Measurements from ENCODE around the gene EGFL6.
"Not testable (repeated sequence)": the region's sequence is repeated elsewhere in the genome, so short reads cannot be mapped to it uniquely, and the experiment has no call there.

DNA sequence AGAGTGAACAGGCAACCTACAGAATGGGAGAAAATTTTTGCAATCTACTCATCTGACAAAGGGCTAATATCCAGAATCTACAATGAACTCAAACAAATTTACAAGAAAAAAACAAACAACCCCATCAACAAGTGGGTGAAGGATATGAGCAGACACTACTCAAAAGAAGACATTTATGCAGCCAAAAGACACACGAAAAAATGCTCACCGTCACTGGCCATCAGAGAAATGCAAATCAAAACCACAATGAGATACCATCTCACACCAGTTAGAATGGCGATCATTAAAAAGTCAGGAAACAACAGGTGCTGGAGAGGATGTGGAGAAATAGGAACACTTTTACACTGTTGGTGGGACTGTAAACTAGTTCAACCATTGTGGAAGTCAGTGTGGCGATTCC lies 72.3 kb downstream of the EGFL6 start:
- TF ChIP-seq, protein P1, sequence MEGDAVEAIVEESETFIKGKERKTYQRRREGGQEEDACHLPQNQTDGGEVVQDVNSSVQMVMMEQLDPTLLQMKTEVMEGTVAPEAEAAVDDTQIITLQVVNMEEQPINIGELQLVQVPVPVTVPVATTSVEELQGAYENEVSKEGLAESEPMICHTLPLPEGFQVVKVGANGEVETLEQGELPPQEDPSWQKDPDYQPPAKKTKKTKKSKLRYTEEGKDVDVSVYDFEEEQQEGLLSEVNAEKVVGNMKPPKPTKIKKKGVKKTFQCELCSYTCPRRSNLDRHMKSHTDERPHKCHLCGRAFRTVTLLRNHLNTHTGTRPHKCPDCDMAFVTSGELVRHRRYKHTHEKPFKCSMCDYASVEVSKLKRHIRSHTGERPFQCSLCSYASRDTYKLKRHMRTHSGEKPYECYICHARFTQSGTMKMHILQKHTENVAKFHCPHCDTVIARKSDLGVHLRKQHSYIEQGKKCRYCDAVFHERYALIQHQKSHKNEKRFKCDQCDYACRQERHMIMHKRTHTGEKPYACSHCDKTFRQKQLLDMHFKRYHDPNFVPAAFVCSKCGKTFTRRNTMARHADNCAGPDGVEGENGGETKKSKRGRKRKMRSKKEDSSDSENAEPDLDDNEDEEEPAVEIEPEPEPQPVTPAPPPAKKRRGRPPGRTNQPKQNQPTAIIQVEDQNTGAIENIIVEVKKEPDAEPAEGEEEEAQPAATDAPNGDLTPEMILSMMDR (IDR thresholded peaks at IDR 0.05 in 8 of 11, conservative IDR thresholded peaks at IDR 0.05 in 3 of 11) = not testable (repeated sequence)
- not testable (repeated sequence) for TF ChIP-seq POLR2AphosphoS5 (IDR thresholded peaks at IDR 0.05)

All from spleen (tissue), 7 donors.